HG03103 (cell line): ENCODE measurements around the gene GRM3.
A peak's percentile ranks its signal among the peaks of the same experiment; 100 is the strongest.

ENCODE experiments used
- ATAC-seq: cut with Tn5 transposase; IDR thresholded peaks from one replicate; pipeline ENCODE4 v1.9.1; 2021; ENCODE audit warnings: low read depth; ENCODE audit not compliant: unreplicated experiment

The GRM3 gene

DNA sequence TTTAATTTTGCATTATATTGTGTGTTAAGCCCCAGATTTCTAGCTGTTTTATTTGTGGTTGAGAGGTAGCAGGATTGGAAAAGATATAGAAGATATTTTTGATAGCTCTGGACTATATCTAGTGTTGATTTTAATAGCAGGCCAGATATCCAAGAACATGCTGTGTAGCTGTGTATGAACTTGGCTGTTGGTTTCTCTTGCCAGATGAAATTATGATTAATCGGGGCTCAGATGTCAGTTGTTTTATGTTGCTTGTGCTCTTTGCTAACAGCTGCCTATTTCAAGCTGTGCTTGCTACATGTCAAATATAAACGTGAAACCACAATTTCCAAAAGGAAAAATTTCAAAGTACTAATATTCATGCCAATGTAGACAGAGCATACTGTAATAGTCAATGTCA, 141.1 kb downstream of the GRM3 start:
- no peak for ATAC-seq

GRCh38 chr7:86785641-86786040, 141.9 kb downstream of the GRM3 start:
- ATAC-seq: peak; percentile 82

GRCh38 chr7:86786376-86786775, 142.7 kb downstream of the GRM3 start:
- no peak for ATAC-seq

DNA sequence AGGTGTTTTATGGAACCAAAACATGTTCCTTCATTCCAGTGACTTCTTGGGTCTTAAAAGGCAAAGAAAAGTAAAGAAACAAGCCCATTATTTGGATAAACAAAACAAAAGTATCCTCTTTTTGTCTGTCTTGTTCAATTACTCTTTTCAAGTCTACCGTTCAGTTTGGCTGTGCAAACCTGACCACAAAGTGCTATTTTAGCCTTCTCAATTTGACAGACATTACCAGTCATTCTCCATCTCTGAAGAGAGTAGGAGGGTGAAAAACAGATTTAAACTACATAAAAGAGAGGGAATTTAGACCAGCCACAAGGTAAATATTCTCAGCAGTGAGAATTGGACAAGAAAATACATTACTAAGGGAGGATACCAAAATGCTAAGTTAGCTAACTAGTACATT, 145.2 kb downstream of the GRM3 start:
- ATAC-seq: peak; percentile 29

- peak; percentile 49 for ATAC-seq
These were observed 146.7 kb downstream of the GRM3 start for GRCh38 chr7:86790383-86790782.

DNA sequence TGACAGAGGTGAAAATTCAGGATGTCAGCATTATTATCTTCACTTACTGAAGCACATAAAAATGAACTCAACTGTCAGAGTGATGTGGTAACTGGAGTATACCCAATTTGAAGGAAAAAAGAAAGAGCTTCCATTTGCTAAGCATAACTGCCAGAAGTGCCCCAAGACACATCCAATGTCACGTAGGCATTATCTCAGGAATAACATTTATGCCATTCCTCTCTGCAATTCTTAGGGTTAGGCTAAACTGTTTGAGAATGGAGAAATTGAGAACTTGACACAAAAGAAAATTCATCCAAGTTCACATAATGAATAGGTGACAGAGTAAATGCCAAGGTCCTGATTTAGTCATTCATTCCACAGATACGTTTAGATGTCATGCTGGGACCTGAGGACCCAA, 148.6 kb downstream of the GRM3 start:
- no peak for ATAC-seq

GRCh38 chr7:86793136-86793535, 149.4 kb downstream of the GRM3 start:
- no peak for ATAC-seq

DNA sequence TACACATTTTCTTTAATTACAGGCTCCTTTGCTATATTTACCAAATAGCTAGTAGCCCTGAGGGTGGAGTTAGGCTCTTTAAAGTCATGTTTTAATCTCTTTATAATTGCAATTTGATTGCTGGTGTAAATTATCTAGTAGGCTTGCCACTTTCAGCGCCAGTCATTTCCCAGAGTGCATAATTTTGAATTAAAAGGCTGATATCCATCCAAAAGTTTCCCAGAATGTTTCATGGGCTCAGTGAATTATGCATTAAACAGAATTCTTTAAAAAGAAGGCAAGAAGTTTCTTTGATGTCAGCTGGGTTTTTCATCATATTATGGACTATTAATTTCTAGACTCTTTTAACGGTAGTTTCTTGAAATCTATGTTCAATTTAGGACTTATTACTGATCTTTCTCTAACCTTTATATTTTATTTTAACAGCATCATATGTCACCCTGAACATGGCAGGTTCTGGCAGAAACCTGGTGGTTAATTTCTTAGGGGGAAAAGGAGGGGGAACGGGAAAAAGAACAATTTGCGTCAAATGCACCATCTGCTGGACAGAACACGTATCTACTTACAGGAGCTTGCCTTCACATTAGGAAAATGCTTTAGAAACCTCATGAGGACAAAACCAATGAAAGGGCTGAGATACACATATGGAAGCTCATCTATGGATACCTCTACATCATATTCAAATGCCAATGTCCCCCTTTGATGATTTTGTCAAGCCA, 171.1 kb downstream of the GRM3 start:
- peak; percentile 72 for ATAC-seq

DNA sequence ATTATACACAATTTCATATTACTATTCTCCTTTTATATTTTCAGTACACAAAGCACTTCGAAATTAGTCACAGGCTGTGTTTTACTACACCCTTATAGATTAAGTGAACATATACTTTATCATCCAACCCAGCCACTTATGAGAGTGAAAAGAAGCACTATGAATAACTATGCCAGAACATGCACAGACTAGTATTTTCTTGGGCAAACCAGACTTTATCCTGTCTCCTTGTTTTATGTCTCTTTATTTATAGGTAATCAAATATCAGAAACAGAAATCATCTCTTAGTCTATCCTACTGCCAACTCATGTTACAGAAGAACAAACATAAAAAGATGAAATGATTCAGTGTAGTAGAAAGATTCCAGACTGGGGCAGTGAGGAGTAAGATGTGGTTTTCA, 171.8 kb downstream of the GRM3 start:
- no peak for ATAC-seq

- ATAC-seq: no peak
These were observed 175.2 kb downstream of the GRM3 start for GRCh38 chr7:86818903-86819302.

DNA sequence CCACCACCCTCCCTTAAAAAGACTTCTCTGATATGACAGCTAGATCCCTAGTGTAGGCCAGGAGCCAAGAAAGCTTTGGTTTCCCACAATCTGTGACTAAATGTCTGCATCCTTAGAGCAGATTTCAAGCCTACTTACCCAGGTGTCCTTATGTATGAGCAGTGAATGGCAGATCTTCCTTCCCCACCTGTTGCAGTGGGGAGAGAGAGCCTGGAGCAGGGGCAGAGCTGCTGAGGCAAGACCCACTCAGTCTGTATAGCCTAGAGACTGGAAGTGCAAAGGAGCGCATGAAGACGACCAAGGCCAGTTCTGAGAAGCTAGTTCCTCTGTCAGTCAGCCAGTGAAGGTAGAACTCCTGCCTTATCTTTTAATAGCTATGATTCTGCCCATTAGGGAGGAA, 180.1 kb downstream of the GRM3 start:
- ATAC-seq: no peak

- ATAC-seq: no peak
These were observed 181.6 kb downstream of the GRM3 start for GRCh38 chr7:86825264-86825663.

DNA sequence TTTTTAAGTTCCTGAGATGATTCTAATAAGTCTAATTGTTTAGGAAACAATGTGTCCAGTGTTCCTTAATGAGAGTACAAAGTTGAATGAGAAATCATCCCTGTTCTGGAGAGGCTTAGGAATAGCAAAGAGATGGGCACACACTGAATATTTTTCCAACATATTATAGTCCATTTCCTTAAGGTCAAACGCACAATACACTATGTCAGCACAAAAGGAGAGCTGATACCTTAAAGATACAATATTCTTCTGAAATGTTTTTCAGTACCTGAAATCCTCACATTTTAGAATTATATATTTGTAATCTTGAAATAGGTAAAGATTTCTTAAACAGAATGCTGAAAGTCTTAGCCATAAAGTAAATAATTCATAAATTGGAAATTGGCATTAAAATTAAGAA, 183.2 kb downstream of the GRM3 start:
- no peak for ATAC-seq

DNA sequence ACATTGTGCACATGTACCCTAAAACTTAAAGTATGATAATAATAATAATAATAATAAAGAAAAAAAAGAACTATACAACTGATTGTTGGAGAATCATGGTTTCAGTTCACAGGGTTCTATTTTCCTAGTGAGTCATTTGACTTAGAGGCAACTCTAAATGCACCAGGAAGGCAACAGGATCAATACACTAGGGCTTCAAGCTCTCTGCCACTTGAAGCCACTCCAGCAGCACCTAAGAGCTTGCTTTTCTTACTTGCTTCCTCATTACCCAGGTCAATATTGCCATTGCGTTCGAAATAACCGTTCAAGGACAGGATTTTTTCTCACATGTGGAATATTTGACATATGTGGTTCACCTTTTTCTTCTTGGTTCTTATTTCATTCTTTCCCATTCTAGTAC, 189.7 kb downstream of the GRM3 start:
- ATAC-seq: no peak

DNA sequence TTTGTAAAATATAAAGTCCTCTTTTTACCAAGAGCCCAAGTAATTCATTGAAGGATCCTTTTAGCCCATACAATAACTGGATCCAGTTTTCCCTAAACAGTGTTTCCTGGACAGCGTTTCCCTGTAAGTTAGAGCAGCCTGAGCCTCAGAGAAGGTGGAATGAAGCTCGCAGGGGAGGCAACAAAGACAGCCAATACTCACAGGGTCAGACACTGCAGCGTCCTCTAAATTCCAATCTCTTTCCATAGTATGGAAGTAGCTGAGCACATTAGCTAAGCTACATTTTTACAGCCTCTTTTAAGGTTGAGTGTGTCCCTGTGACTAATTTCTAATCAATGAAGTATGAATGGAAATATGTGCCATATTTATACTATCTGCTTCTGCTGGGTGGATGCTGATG, 193.5 kb downstream of the GRM3 start:
- ATAC-seq: no peak

GRCh38 chr7:86844608-86845007, 200.9 kb downstream of the GRM3 start:
- ATAC-seq: no peak

GRCh38 chr7:86846494-86847190, 202.9 kb downstream of the GRM3 start:
- ATAC-seq: no peak

DNA sequence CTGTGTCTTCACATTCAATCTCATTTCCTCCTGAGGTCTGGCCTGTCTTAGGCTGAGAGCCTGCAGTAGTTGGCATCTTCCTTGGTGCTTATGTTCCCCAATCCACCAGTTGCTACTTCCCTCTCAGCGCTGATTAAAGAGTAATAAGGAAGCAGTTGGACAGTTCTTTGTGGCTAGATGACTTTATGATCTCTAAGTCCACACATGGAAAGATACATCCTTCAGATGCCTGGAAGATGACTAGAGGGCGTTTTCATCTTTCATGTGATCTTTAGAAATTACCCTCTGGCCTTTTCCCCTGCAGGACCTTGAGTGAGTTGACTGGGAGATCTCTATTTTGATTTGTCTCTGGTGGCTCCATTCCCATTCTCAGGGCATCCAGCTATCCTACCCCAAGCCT, 204.5 kb downstream of the GRM3 start:
- ATAC-seq: no peak

- no peak for ATAC-seq
These were observed 207.9 kb downstream of the GRM3 start for GRCh38 chr7:86851566-86851965.

DNA sequence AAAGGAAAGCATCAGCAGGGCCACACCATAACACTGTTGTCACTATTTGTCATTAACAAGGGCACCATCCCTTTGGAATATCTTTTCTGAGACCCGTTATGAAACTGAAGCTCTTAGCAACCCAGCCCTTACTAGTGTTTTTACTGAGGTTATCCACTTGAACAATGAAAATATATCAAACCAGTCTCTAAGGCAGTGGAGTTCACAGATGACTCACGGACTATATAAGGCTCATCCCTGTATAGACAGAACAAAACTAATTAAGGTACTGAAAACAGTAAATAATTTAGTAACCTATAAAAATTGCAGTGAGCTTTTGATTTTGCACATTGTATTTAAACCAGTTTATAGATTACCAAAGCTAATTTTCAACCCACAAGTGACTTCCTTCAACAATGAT, 219.7 kb downstream of the GRM3 start:
- ATAC-seq: no peak

DNA sequence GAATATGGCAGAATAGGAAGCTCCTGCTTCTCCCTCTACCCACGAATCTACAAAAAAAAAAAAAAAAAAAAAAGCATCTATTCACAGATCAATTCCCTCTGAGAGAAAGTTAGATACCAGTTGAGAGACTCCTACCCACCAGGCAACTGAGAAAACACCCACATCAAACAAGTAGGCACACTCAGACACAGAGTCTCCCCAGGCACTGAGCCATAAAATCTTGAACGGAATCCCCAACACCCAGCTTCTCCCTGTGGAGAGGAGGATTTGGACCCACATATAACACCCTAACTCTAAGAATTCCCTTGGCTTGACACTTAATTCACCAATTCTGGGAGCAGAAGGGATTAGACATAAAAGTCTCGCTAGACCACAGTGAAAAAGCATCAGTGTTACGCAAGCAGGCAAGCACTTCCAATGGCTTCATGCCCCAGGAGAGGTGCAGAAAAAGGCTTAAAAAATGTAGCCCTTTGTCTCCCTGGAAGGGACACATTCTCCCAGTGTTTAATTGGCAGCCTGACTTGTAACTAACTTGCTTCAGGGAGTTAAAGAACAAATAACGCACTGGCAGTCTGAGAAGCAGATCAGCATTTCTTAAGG, 223.6 kb downstream of the GRM3 start:
- no peak for ATAC-seq

- ATAC-seq: no peak
These were observed 232.4 kb downstream of the GRM3 start for GRCh38 chr7:86876146-86876545.
